ENCODE measurements around the gene GPC1.

GRCh38 chr2:240399419-240400324, 35.8 kb upstream of the GPC1 start:
- TF ChIP-seq YY1 (IDR thresholded peaks at IDR 0.05; ENCODE audit: low read depth) (no peak), ZBTB33 (IDR thresholded peaks at IDR 0.05; ENCODE audit: borderline replicate concordance, low read depth) (no peak)

Measured in SK-N-SH (cell line).